Heart left ventricle (tissue), 16 donors: ENCODE data around the gene EPG5. TPM values are rescaled to one million over a fixed set of nuclear protein-coding genes. Genes with fewer than 3 reads are reported as not detected.

ENCODE experiments used
- ATAC-seq, 4 donors: fragments of 200-7000 bp; cut with Tn5 transposase; one replicate each; pipeline ENCODE4 v1.9.1; 2020 to 2022; ENCODE audit warnings: moderate library complexity in 4 of 4, mild to moderate bottlenecking in 3 of 4, moderate number of reproducible peaks in 1 of 4
- DNase-seq, 5 donors: peaks; one replicate each; pipeline ENCODE4 v3.0.0-alpha.2; 2020
- H3K27ac ChIP-seq, 12 donors: fragments of 200-600 bp; sonication (generic) in 4 of 12; one replicate each; pipeline versions ENCODE4 v1.5.0 to v1.8.0; 2016 to 2022; ENCODE audit warnings: mild to moderate bottlenecking in 2 of 12
- H3K27me3 ChIP-seq, 9 donors: fragments of 200-600 bp; sonication (generic) in 2 of 9; one replicate each; pipeline versions ENCODE4 v1.5.1 to v1.8.0; 2016 to 2022; ENCODE audit warnings: mild to moderate bottlenecking in 3 of 9
- H3K36me3 ChIP-seq, 9 donors: fragments of 200-600 bp; sonication (generic) in 2 of 9; one replicate each; pipeline versions ENCODE4 v1.5.0 to v1.8.0; 2018 to 2022; ENCODE audit warnings: mild to moderate bottlenecking in 2 of 9
- H3K4me1 ChIP-seq, 12 donors: fragments of 200-600 bp; sonication (generic) in 4 of 12; one replicate each; pipeline versions ENCODE4 v1.5.0 to v1.8.0; 2016 to 2022; ENCODE audit warnings: mild to moderate bottlenecking in 3 of 12
- H3K4me3 ChIP-seq, 12 donors: fragments of 200-600 bp; sonication (generic) in 4 of 12; one replicate each; pipeline versions ENCODE4 v1.5.0 to v1.8.0; 2017 to 2022; ENCODE audit warnings: mild to moderate bottlenecking in 9 of 12, moderate library complexity in 4 of 12
- H3K9me3 ChIP-seq, 12 donors: fragments of 200-600 bp; sonication (generic) in 4 of 12; one replicate each; pipeline versions ENCODE4 v1.5.0 to v1.8.0; 2016 to 2022; ENCODE audit warnings: mild to moderate bottlenecking in 1 of 12
- CTCF ChIP-seq, 12 donors: fragments of 200-600 bp; sonication (generic) in 4 of 12; IDR thresholded peaks; one replicate each; pipeline versions ENCODE4 v1.5.0 to v1.8.0; 2018 to 2022; ENCODE audit warnings: antibody characterized with exemption in 12 of 12, mild to moderate bottlenecking in 5 of 12
- POLR2A ChIP-seq, 2 donors: fragments of 450-650 bp; IDR thresholded peaks; one replicate each; pipeline ENCODE4 v1.6.1; 2017; ENCODE audit warnings: antibody characterized with exemption in 2 of 2, mild to moderate bottlenecking in 2 of 2, moderate library complexity in 2 of 2
- WGBS, 4 donors: extraction: QIAGEN DNeasy Blood & Tissue Kit in 2 of 4; methylation state at CpG; one replicate each; pipeline versions ENCODE4 v1.1.5 to v1.1.7; 2013 to 2018; 5-methylcytosine and 5-hydroxymethylcytosine counted together
- intact Hi-C, 10 donors: fragments of 100-400 bp; cut with DNase I; formaldehyde crosslinking; loops; one replicate each; pipeline versions ENCODE4 v1.11.1 to v1.14.2; 2022
- polyA plus RNA-seq, 2 donors: library from polyadenylated mRNA; stranded (reverse); fragments of 200-250 nt; gene quantifications; one replicate each; pipeline ENCODE4 v1.2.3, GENCODE V29; 2013
- total RNA-seq, 9 donors: library from RNA; depleted of rRNA in 2 of 9; stranded (reverse); fragments of >200 nt in 2 of 9; fragmentation: NEBNext Ultra II Directional in 3 of 9; extraction: Animal tissue kit (Norgen Biotek cat#: 25700) in 3 of 9; gene quantifications; one replicate each; pipeline versions ENCODE4 v1.1.0 to v1.2.4, GENCODE V29; 2016 to 2023
- donor health status: ischemic (EF 13 %, LVEDD 7.1; RV severe dilation, severe dysfunction).
- donor health status: healthy with polysubstance abuse.
- donor health status: DM: no; HTN: yes; CAD: no.
- donor health status: DM: no; HTN: no; CAD: no.
- donor health status: ischemic (EF 25% LVEDD 6.9; RV normal size, moderate dysfunction).
- donor health status: ischemic (EF 25% LVEDD 5.7; RV mildly dilated, moderate dysfunction).
- donor health status: healthy.
- donor health status: DM: yes; HTN: yes; CAD: no.
- donor health status: ischemic (EF 35%, LVEDD 5.7; RV mildly dilated, moderate dysfunction).
- donor health status: nonischemic (EF 11% LVEDD 7.7; RV severe dilation, severe dysfunction).
- donor health status: DM: yes; HTN: yes; CAD: no.
- donor health status: PGD.
- donor health status: ischemic (EF 29% LVEDD 5.4; RV normal size, mild dysfunction).
- donor health status: nonischemic (EF 23%, LVEDD 6.1; RV moderate dilation, normal function).

Gene EPG5
- total and polyA plus RNA-seq, 11 donors = 7.9 to 37.8 (median 23.5) TPM

DNA sequence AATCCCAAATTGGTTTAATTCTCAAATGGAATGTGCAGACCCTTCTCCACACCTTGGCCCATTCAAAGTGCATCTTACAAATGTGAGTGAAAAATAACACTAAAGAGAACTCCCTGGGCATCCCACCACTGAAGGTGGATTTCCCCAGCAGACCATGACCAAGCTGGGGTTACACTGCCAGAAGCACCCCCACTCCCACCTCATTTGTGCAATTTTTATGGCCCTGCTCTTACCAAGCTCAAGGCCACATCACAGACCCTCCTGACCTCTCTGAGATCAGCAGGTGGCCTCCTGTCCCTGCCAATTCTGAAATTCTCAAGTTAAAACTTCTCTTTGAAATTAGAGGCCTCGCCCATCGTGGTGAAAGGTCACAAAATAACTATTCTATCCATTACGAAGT is 120.0 kb downstream of the EPG5 start:
- DNase-seq (no peak), ATAC-seq (no peak)
- Histone ChIP-seq H3K9me3 (no peaks in the 10 kb centered on the region), H3K4me3 (no peak overlapping the region), H3K4me1 (peaks cover 0 to 14% (median 0%) of the 10 kb centered on the region in 12 donors), H3K36me3 (peaks cover 0 to 32% (median 17%) of the 10 kb centered on the region in 9 donors), H3K27ac (no peak overlapping the region), H3K27me3 (no peaks in the 10 kb centered on the region)
- intact Hi-C loops = no loop called here
- TF ChIP-seq CTCF (IDR thresholded peaks at IDR 0.05) (no peak), POLR2A (IDR thresholded peaks at IDR 0.05) (no peak)
- WGBS, 4 donors = 59 to 68% (median 62%) methylated on average over 3 of the region's 3 CpGs

DNA sequence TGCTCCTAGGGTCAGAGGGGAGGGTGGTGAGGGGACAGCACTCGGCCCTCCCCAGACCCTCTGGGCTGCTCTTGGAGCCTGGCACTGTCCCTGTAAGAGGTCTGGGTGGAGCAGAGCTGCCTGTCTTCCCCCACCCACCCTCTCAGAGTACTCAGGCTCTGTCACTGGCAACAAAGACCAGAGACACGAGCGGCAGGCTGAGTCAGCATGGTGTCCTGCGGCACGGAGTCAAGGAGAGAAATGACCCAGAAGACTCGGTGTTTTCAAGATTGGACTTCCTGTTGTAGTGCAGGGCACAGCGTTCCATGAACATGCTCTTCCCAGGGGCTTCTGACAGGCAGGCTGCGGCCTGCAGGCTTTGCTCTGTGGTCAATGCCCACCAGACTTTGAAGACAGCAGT is 121.7 kb downstream of the EPG5 start:
- Histone ChIP-seq H3K9me3 (no peaks in the 10 kb centered on the region), H3K27ac (no peak overlapping the region), H3K27me3 (no peaks in the 10 kb centered on the region), H3K4me1 (peaks cover 0 to 3% (median 0%) of the 10 kb centered on the region in 12 donors), H3K36me3 (peaks cover 0 to 15% (median 11%) of the 10 kb centered on the region in 9 donors), H3K4me3 (no peak overlapping the region)
- no peak for DNase-seq
- intact Hi-C loops = loop anchor here in 1 of 10 donors (2.0 kb wide), 1 partner anchor 127 kb away; no protein-coding TSS in a partner anchor
- 54 to 86% (median 66%) methylated on average over 7 to 8 of the region's 8 CpGs for WGBS, 4 donors
- ATAC-seq = no peak
- TF ChIP-seq POLR2A (IDR thresholded peaks at IDR 0.05) = no peak
- TF ChIP-seq CTCF (IDR thresholded peaks at IDR 0.05) = no peak

DNA sequence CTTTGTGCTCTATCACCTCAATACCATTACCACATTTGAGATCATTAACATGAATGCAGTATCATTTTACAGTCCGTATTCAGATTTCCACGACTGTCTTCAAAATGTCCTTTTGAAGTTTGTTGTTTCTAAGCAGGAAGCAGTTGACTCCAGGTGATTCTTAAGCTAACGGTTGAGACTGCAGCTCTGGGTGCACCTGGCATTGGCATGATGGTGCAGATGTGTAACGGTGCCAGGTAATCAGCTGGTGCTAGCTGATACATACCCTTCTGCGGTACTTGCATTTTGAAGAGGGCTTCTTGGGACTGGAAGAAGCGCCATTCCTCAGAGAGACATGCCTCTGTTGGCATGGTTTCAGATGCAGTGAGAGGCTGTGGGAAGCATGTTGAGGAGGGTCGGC is 122.2 kb downstream of the EPG5 start:
- 77 to 90% (median 87%) methylated on average over 6 to 7 of the region's 7 CpGs for WGBS, 4 donors
- H3K4me1 ChIP-seq = no peaks in the 10 kb centered on the region
- no peak overlapping the region for H3K4me3 ChIP-seq
- ATAC-seq = no peak
- peaks cover 0 to 10% (median 8%) of the 10 kb centered on the region in 9 donors for H3K36me3 ChIP-seq
- intact Hi-C loops = loop anchor here in 3 of 10 donors (2.0 to 5.0 kb wide), 3 partner anchors 126 to 158 kb away; no protein-coding TSS in a partner anchor
- peaks cover 0 to under 1% (median 0%) of the 10 kb centered on the region in 9 donors for H3K27me3 ChIP-seq
- TF ChIP-seq CTCF (IDR thresholded peaks at IDR 0.05) (no peak), POLR2A (IDR thresholded peaks at IDR 0.05) (no peak)
- no peaks in the 10 kb centered on the region for H3K9me3 ChIP-seq
- DNase-seq = no peak
- no peak overlapping the region for H3K27ac ChIP-seq

GRCh38 chr18:45843019-45843418 is 124.1 kb downstream of the EPG5 start:
- Histone ChIP-seq H3K4me3 (no peak overlapping the region), H3K27me3 (peaks cover 0 to 20% (median 9%) of the 10 kb centered on the region in 9 donors), H3K4me1 (peaks cover 0 to 16% (median 9%) of the 10 kb centered on the region in 12 donors), H3K27ac (no peak overlapping the region), H3K36me3 (no peaks in the 10 kb centered on the region), H3K9me3 (no peaks in the 10 kb centered on the region)
- WGBS, 4 donors = 86 to 90% (median 88%) methylated on average over 9 of the region's 9 CpGs
- DNase-seq = peak in 1 of 5 donors; percentile 52
- intact Hi-C loops = loop anchor here in 2 of 10 donors (5.0 kb wide), 2 partner anchors 151 to 156 kb away; no protein-coding TSS in a partner anchor
- TF ChIP-seq POLR2A (IDR thresholded peaks at IDR 0.05) (no peak), CTCF (IDR thresholded peaks at IDR 0.05) (no peak)
- ATAC-seq = no peak
